Right atrium auricular region (tissue), 2 donors: ENCODE results near the gene TMEM47. TPM values are rescaled to one million over a fixed set of nuclear protein-coding genes. Genes with fewer than 3 reads are reported as not detected.

Source experiments
- DNase-seq: peaks from one replicate; pipeline ENCODE4 v3.0.0-alpha.2; 2019; ENCODE audit warnings: low spot score
- H3K27ac ChIP-seq, 2 donors: fragments of 200-600 bp; sonication (generic); 1 replicate in 1 of 2; 2 replicates in 1 of 2; pipeline ENCODE4 v1.5.1; 2016 to 2019
- H3K27me3 ChIP-seq, 2 donors: fragments of 200-600 bp; sonication (generic); one replicate each; pipeline versions ENCODE4 v1.5.1 to v1.6.0; 2017 to 2019
- H3K36me3 ChIP-seq: fragments of 200-600 bp; sonication (generic); one replicate; pipeline ENCODE4 v1.5.1; 2016
- H3K4me1 ChIP-seq, 2 donors: fragments of 200-600 bp; sonication (generic); one replicate each; pipeline versions ENCODE4 v1.5.1 to v1.6.0; 2017 to 2019
- H3K4me3 ChIP-seq, 2 donors: fragments of 200-600 bp; sonication (generic); 1 replicate in 1 of 2; 2 replicates in 1 of 2; pipeline ENCODE4 v1.5.1; 2017 to 2019; ENCODE audit warnings: mild to moderate bottlenecking in 1 of 2, moderate library complexity in 1 of 2
- H3K9me3 ChIP-seq, 2 donors: fragments of 200-600 bp; sonication (generic); one replicate each; pipeline ENCODE4 v1.5.1; 2019
- total RNA-seq, 2 donors: library from RNA; depleted of rRNA; stranded (reverse); fragments of >200 nt; gene quantifications; one replicate each; pipeline ENCODE4 v1.1.0, GENCODE V29; 2016
- TF ChIP-seq, protein P1 (sequence below), 2 donors: fragments of 200-600 bp; sonication (generic); IDR thresholded peaks; one replicate each; pipeline ENCODE4 v1.5.1; 2019; ENCODE audit warnings: antibody characterized with exemption in 2 of 2

The TMEM47 gene
- total RNA-seq, 2 donors from 2014 or later: 43.8 to 59.3 TPM

DNA sequence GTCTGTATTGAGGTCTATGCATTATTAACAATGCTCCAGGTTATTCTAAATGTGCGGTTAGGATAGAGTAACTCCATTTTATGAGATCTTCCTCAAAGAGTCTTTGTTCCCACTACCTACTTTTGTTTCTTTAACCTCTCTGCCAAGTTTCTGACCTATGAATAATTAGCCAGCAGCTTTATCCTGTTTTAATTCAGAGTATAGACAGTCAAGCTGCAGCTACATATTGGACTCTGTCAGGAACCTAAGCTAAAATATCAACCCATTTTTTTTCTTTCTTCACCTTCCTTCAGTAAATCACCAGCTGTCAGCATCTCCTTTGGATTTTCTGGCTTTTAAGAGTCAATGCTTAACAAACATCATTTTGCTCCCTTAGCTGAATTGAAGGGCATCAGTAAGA lies 72.3 kb downstream of the TMEM47 start:
- H3K9me3 ChIP-seq: peaks cover 0 to 14% of the 10 kb centered on the region in 2 donors
- no peaks in the 10 kb centered on the region for H3K27me3 ChIP-seq
- no peak for DNase-seq
- H3K36me3 ChIP-seq: no peaks in the 10 kb centered on the region
- no peak overlapping the region for H3K4me3 ChIP-seq
- no peaks in the 10 kb centered on the region for H3K4me1 ChIP-seq
- no peak overlapping the region for H3K27ac ChIP-seq
- TF ChIP-seq, protein P1, sequence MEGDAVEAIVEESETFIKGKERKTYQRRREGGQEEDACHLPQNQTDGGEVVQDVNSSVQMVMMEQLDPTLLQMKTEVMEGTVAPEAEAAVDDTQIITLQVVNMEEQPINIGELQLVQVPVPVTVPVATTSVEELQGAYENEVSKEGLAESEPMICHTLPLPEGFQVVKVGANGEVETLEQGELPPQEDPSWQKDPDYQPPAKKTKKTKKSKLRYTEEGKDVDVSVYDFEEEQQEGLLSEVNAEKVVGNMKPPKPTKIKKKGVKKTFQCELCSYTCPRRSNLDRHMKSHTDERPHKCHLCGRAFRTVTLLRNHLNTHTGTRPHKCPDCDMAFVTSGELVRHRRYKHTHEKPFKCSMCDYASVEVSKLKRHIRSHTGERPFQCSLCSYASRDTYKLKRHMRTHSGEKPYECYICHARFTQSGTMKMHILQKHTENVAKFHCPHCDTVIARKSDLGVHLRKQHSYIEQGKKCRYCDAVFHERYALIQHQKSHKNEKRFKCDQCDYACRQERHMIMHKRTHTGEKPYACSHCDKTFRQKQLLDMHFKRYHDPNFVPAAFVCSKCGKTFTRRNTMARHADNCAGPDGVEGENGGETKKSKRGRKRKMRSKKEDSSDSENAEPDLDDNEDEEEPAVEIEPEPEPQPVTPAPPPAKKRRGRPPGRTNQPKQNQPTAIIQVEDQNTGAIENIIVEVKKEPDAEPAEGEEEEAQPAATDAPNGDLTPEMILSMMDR (IDR thresholded peaks at IDR 0.05): no peak

DNA sequence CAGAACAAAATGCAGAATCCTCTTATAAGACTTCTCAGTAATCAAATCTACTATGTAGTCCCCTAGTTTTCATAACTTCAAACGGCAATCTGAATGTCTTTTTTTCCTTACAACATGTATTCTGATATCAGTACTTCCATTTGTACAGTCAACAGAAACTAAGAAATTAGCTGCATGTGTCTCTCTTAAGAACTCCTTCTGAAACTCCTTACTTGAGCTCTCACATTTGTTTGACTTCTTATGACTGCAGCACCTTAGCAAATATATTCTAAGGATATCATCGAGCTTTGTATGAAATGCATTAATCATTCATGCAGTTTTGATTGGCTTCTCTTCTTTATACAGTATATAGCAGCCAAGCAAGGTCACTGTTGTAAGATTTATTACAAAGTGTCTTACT lies 77.0 kb downstream of the TMEM47 start:
- TF ChIP-seq, protein P1 (IDR thresholded peaks at IDR 0.05): no peak
- Histone ChIP-seq H3K27ac (no peak overlapping the region), H3K9me3 (no peaks in the 10 kb centered on the region), H3K4me3 (no peak overlapping the region), H3K4me1 (no peaks in the 10 kb centered on the region), H3K27me3 (no peaks in the 10 kb centered on the region), H3K36me3 (no peaks in the 10 kb centered on the region)
- DNase-seq: no peak

DNA sequence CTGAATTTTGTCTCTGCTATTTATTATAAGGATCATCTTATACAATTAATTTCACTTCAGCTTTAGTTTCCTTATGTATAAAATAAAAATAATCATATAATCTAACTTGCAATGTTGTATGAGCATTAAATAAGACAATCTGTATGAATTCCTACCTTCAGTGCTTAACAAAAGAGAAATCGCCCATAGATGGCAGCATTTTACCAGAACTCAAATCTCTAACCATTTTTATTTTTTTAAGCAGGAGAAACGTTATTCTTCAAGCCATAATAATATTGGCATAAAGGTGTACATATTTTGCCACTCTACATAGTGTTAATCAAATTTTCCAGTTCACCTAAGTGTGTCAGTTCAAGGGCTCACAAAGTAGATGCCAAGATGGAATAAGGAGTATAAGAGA lies 78.8 kb downstream of the TMEM47 start:
- H3K27ac ChIP-seq: no peak overlapping the region
- no peaks in the 10 kb centered on the region for H3K36me3 ChIP-seq
- H3K4me1 ChIP-seq: no peaks in the 10 kb centered on the region
- no peak overlapping the region for H3K4me3 ChIP-seq
- no peak for DNase-seq
- H3K27me3 ChIP-seq: no peaks in the 10 kb centered on the region
- TF ChIP-seq, protein P1 (IDR thresholded peaks at IDR 0.05): peak; percentile 29 to 53
- H3K9me3 ChIP-seq: no peaks in the 10 kb centered on the region
